Stimulated activated CD4-positive, alpha-beta T cell treated with anti-CD3 and anti-CD28 coated beads, Interleukin-4, amount 100 ng/mL, for 48 hours (primary cell): ENCODE measurements around the gene IKZF4.
A peak's percentile ranks its signal among the peaks of the same experiment; 100 is the strongest.
"Not testable (repeated sequence)": the region's sequence is repeated elsewhere in the genome, so short reads cannot be mapped to it uniquely, and the experiment has no call there.

ENCODE experiments used
- DNase-seq, 2 donors: peaks; one replicate each; pipeline ENCODE4 v3.0.0-alpha.2; 2020; ENCODE audit warnings: low read depth in 2 of 2

The IKZF4 gene

DNA sequence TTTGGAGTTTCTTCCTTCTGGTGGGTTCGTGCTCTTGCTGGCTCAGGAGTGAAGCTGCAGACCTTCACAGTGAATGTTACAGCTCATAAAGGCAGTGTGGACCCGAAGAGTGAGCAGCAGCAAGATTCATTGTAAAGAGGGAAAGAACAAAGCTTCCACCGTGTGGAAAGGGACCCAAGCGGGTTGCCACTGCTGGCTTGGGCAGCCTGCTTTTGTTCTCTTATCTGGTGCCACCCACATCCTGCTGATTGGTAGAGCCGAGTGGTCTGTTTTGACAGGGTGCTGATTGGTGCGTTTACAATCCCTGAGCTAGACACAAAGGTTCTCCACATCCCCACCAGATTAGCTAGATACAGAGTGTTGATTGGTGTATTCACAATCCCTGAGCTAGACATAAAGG, 21.3 kb upstream of the IKZF4 start:
- not testable (repeated sequence) for DNase-seq

- DNase-seq, result not testable (repeated sequence)
These were observed 20.8 kb upstream of the IKZF4 start for GRCh38 chr12:55999999-56000540.

DNA sequence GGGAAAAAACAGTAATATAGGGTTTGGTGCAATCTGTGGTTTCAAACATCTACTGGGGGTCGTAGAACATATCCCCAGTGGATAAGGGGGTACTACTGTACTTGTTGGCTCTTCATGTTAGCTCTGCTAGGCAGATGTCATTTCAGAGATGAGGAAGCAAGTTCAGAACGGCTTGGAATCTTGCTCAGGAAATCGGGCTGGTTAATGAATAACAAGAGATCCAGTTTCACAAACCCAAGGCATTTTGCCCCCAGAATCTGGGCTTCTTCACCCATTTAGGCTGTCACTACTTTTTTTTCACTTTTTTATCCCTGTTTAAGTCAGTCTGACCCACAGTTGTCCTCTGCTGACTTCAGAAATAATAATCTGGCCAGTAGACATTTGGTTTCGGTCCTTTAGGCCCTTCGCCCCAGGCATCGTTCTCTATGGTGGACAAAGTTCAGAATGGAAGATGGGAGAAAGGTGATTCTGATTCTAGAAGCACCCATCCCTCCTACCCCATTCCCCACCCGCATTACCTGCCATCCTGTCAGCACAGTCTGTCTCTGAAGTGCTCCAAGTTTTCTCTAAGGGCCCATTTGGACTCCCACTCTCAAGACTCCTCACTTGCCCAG, 19.2 kb upstream of the IKZF4 start:
- no peak for DNase-seq

- DNase-seq, result not testable (repeated sequence)
These were observed 17.5 kb upstream of the IKZF4 start for GRCh38 chr12:56003376-56003775.

- DNase-seq, result no peak
These were observed 16.6 kb upstream of the IKZF4 start for GRCh38 chr12:56004211-56004610.

DNA sequence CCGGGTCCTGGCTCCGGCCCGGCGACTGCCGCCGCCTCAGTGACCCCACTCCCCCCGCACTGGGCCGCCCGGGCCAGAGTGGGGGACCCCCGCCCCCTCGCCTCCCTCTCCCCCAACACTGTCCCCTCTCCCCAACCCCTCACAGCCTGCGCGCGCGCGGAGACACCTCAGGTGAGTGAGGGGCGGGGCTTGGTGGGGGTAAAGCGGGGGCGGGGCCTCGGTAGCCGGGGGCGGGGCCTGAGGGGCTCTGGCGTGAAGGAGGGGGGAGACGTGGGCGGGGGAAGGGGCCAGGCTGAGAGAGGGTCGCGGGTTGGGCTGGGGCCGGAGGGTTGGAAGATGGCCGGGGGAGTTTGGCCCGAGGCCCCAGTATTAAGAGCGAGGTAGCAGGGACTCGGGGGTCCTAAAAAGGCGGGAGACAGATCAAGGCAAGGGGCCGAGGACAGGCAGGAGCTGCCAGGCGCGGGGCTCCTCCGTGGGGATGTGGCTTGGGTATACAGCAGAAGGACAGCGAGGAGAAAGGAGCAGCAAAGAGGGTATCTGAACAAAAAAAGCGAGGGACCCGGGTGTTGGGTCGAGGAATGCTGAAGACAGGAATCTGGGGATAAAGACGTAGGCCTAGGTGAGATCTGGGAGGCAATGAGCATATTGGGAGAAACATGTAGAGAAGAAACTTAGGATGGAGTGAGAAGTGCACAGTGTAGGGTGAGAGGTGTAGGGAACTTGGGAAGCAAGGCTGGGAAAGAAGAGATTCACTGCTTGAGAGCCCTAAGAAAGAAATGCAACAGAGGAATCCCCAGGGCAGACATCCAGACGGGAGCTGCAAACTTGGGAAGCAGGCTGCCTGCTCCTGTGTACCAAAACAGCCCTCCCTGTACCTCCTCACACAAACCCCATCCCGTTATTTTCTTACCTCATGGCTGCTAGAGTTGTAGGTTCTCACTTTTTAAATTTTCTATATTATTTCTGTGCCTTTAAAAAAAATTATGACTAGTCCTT, 13.0 kb upstream of the IKZF4 start:
- DNase-seq, result peak; percentile 63 to 67

DNA sequence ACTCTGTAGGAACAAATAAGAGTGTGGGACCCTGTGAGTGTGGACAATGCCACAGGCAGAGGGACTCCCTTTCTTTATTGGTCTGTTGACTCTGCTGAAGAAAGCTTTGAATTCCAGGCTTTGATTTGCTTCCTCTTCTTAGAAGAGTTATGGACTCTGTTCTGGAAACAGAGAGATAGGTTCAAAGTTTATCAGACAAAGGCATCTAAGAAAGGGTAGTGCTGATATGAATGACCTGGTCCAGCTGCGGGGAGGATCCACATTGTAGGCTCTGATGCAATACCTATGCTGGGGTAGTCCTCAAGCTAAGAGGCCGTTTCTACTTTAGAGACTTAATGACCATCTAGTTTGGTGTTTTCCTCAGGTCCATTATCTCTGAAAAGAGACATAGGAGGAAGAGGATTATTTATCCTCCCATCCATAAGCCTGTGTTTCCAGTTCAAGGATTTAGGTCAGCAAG, 10.7 kb upstream of the IKZF4 start:
- DNase-seq, result no peak

- DNase-seq, result no peak
These were observed 9.2 kb upstream of the IKZF4 start for GRCh38 chr12:56011509-56012090.

GRCh38 chr12:56013482-56013881, 7.4 kb upstream of the IKZF4 start:
- no peak for DNase-seq

DNA sequence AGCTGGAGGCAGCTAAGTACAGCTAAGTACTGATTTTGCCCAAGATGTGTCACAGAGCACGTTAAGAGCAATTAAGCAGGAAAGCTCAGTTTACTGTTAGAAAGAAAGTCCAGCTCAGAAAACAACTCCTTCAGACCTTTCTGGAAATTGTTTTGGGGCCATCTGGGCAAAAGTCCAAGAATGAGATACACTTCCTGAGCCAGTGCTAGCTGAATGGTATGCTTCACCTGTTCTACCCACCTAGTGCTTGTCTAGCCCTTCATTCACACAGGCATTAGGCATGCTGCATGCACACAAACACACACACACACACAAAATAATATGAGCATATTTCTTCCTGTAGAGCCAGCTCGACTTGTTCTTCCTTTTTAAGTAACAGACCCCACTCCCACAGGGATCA, 6.6 kb upstream of the IKZF4 start:
- no peak for DNase-seq

- no peak for DNase-seq
These were observed 3.7 kb upstream of the IKZF4 start for GRCh38 chr12:56017181-56017580.

DNA sequence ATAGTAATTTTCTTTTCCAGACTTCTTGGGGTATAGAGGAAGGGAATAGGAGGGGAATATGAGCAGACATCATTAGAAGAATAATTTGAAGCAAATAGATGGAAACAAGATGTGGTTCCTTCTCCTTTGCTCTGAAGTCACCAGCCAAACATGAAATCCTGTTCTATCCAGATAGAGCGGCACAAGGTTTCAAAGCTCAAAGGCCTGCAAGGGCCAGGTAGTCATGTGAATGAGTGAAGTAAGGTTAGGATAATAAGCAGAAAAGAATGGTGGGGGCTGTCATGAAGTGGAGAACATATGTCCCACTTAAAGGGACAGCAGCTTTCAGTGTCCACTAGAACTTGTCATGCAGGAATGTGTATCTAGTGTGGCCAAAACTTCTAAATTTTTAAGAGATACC, 2.5 kb upstream of the IKZF4 start:
- no peak for DNase-seq

- DNase-seq, result no peak
These were observed 1.1 kb downstream of the IKZF4 start for GRCh38 chr12:56021889-56022497.

DNA sequence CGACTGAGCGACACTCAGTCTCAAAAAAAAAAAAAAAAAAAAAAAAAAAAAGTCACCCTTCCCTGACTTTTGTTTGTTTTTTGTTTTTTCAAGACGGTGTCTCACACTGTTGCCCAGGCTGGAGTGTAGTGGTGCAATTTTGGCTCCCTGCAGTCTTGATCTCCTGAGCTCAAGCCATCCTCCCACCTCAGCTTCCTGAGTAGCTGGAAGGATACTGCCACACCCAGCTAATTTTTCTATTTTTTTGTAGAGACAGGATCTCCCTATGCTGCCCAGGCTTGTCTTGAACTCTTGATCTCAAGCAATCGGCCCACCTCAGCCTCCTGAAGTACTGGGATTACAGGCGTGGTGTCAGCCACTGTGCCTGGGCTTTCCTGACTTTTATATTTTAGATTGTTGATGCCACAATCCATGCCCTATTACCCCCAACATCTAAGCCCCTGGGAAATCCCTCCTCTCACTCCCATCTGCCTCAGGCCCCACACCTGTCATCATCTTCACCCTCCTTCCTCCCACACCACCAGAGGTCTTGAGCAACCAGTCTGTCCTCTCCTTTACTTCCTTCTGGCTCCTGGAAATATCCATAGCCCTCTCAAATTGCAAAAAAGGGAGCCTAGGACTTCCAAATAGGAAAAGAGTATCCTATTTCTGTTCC, 7.8 kb downstream of the IKZF4 start:
- no peak for DNase-seq

DNA sequence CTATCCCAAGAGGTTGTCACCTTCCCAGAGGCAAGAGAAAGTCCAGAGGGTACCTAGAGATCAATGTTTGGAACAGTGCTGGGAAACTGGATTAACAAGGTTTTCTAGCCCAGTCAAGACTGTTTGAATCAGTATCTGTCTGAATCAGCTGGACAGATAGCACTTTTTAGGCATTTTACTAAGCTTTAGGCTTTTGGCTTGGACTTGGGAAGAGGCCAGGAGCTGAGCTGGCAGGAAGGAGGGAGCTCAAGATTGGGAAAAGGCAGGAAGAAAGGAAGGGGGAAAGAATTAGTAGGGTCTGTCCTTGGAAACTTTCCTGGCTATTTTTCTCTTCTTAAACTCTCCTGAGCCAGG, 8.3 kb downstream of the IKZF4 start:
- DNase-seq, result no peak

DNA sequence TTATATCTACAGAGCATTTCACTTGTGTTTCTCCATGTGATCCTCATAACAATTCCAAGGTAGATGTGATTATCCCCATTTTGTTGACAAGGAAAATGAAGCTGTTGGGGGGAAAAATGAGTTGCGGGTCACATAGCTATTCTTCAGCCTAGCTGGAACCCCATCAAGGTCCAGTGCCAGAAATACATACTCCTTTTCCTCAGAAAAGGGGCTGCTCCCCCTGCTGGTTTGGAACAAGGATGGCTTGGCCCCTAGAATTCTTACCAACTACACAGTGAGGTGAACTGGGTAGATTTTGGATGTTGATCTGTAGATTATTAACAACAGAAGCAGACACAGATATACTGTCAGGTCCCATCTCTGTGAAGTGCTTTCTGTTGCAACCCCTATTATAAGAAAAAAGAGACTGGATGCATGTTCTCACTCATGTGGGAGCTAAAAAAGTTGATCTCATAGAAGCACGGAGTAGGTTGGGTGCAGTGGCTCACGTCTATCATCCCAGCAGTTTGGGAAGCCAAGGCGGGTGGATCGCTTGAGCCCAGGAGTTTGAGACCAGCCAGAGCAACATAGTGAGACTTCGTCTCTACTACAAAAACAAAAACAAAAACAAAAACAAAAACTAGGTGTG, 8.9 kb downstream of the IKZF4 start:
- DNase-seq, result peak in 1 of 2 donors; percentile 27

DNA sequence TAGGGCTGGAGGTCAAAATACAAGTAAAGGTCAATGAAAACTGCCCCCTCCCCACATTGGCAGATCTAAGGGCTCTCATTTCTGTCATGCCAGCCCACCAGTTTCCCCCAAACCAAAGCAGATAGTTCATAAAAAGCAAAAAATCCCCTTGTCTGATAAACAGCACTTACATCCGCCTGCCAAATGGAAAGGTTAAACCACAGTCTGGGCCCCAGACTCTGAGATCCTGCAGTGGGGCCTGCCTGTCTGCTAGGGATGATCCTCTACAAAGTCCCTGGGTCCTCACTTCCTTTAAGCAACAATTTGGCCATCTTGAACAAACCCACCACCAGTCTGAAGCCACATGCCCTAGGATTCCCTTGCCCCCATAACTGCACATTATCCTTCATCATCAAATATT, 11.1 kb downstream of the IKZF4 start:
- no peak for DNase-seq

- DNase-seq, result no peak
These were observed 13.9 kb downstream of the IKZF4 start for GRCh38 chr12:56034586-56035332.

GRCh38 chr12:56037161-56037560, 16.3 kb downstream of the IKZF4 start:
- DNase-seq, result no peak

- DNase-seq, result no peak
These were observed 17.3 kb downstream of the IKZF4 start for GRCh38 chr12:56038022-56038655.
